Esophagus muscularis mucosa (tissue), 4 donors: ENCODE results near the gene HS1BP3. TPM values are rescaled to one million over a fixed set of nuclear protein-coding genes. Genes with fewer than 3 reads are reported as not detected.
A peak's percentile ranks its signal among the peaks of the same experiment; 100 is the strongest.

Source experiments
- DNase-seq: peaks from one replicate; pipeline ENCODE4 v3.0.0-alpha.2; 2017; ENCODE audit errors: extremely low spot score
- H3K27ac ChIP-seq, 4 donors: fragments of 200-600 bp; sonication (generic); replicated peaks in 1 of 4; 1 replicate in 3 of 4; 2 replicates in 1 of 4; pipeline ENCODE4 v1.5.1; 2016 to 2019; ENCODE audit warnings: mild to moderate bottlenecking in 1 of 4
- H3K27me3 ChIP-seq, 4 donors: fragments of 200-600 bp; sonication (generic); one replicate each; pipeline versions ENCODE4 v1.5.1 to v1.6.0; 2016 to 2019
- H3K36me3 ChIP-seq, 4 donors: fragments of 200-600 bp; sonication (generic); one replicate each; pipeline ENCODE4 v1.5.1; 2016 to 2019
- H3K4me1 ChIP-seq, 4 donors: fragments of 200-600 bp; sonication (generic); one replicate each; pipeline ENCODE4 v1.5.1; 2016 to 2019
- H3K4me3 ChIP-seq, 4 donors: fragments of 200-600 bp; sonication (generic); 1 replicate in 2 of 4; 2 replicates in 2 of 4; pipeline ENCODE4 v1.5.1; 2016 to 2019; ENCODE audit warnings: mild to moderate bottlenecking in 4 of 4, moderate library complexity in 1 of 4
- H3K9me3 ChIP-seq, 4 donors: fragments of 200-600 bp; sonication (generic); 1 replicate in 3 of 4; 2 replicates in 1 of 4; pipeline ENCODE4 v1.5.1; 2016 to 2019
- EP300 ChIP-seq: sonication (generic); formaldehyde crosslinking; IDR thresholded peaks from one replicate; pipeline ENCODE4 v1.6.1; 2017; ENCODE audit warnings: antibody characterized with exemption
- POLR2A ChIP-seq: fragments of 450-650 bp; IDR thresholded peaks from one replicate; pipeline ENCODE4 v1.6.1; 2017; ENCODE audit warnings: antibody characterized with exemption, moderate library complexity, mild to moderate bottlenecking, low read depth
- POLR2AphosphoS5 ChIP-seq, 2 donors: sonication (generic); formaldehyde crosslinking; IDR thresholded peaks; one replicate each; pipeline ENCODE4 v1.6.1; 2017; ENCODE audit warnings: antibody characterized with exemption in 2 of 2
- WGBS: methylation state at CpG from one replicate; pipeline ENCODE4 v1.1.5; 2018; 5-methylcytosine and 5-hydroxymethylcytosine counted together
- intact Hi-C: fragments of 100-400 bp; cut with DNase I; formaldehyde crosslinking; loops from one replicate; pipeline ENCODE4 v1.15.1; 2023
- total RNA-seq, 4 donors: library from RNA; depleted of rRNA; stranded (reverse); fragments of >200 nt; gene quantifications; one replicate each; pipeline versions ENCODE4 v1.1.0 to v1.2.1, GENCODE V29; 2016
- TF ChIP-seq, protein P1 (sequence below), 3 experiments: fragments of 200-600 bp in 2 of 3; fragments of 450-650 bp in 1 of 3; sonication (generic) in 2 of 3; IDR thresholded peaks; one replicate each; pipeline ENCODE4 v1.5.1; 2017 to 2019; ENCODE audit warnings: antibody characterized with exemption in 3 of 3, mild to moderate bottlenecking in 2 of 3, moderate library complexity in 1 of 3

The HS1BP3 gene
- total RNA-seq, 4 donors from 2014 or later: 42.6 to 95.6 (median 60.0) TPM

DNA sequence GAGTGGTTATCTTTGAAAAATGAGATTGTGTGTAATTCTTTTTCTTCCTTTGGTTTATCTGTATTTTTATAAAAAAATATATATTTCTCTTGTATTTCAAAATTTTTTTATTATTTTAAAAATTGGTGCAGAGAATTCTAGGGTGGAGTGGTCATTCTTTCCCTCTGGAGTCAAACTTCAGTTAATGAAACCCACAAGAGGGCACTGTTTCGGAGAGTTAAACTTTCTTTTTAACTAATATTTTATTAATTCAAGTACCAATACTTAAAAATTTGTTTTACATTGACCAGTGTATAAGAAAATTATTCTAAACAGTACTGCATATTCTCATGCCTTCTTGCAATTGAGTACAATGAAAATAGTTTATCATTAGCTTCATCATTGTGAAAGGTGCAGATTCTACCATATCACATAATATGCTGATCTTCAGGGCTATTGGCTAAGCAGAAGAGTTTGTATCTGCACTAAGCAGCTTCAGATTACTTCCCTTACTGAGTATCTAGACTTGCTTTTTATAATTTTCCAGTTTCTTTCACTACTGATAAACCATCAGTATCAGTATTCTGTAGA is 50.1 kb downstream of the HS1BP3 start:
- no peak overlapping the region for H3K4me3 ChIP-seq
- H3K27ac ChIP-seq: peak overlapping the region; percentile 14 to 78 (median 66)
- no peaks in the 10 kb centered on the region for H3K36me3 ChIP-seq
- H3K9me3 ChIP-seq: no peaks in the 10 kb centered on the region
- no peak for DNase-seq
- TF ChIP-seq EP300 (no peak), POLR2A (no peak), POLR2AphosphoS5 (IDR thresholded peaks at IDR 0.05) (no peak)
- TF ChIP-seq, protein P1, sequence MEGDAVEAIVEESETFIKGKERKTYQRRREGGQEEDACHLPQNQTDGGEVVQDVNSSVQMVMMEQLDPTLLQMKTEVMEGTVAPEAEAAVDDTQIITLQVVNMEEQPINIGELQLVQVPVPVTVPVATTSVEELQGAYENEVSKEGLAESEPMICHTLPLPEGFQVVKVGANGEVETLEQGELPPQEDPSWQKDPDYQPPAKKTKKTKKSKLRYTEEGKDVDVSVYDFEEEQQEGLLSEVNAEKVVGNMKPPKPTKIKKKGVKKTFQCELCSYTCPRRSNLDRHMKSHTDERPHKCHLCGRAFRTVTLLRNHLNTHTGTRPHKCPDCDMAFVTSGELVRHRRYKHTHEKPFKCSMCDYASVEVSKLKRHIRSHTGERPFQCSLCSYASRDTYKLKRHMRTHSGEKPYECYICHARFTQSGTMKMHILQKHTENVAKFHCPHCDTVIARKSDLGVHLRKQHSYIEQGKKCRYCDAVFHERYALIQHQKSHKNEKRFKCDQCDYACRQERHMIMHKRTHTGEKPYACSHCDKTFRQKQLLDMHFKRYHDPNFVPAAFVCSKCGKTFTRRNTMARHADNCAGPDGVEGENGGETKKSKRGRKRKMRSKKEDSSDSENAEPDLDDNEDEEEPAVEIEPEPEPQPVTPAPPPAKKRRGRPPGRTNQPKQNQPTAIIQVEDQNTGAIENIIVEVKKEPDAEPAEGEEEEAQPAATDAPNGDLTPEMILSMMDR (IDR thresholded peaks at IDR 0.05): peak; percentile 44 to 58 (median 45)
- H3K27me3 ChIP-seq: no peaks in the 10 kb centered on the region
- intact Hi-C loops: no loop called here
- peaks cover 61 to 81% (median 75%) of the 10 kb centered on the region in 4 donors for H3K4me1 ChIP-seq
- 66% methylated on average over 1 of the region's 1 CpG for WGBS

DNA sequence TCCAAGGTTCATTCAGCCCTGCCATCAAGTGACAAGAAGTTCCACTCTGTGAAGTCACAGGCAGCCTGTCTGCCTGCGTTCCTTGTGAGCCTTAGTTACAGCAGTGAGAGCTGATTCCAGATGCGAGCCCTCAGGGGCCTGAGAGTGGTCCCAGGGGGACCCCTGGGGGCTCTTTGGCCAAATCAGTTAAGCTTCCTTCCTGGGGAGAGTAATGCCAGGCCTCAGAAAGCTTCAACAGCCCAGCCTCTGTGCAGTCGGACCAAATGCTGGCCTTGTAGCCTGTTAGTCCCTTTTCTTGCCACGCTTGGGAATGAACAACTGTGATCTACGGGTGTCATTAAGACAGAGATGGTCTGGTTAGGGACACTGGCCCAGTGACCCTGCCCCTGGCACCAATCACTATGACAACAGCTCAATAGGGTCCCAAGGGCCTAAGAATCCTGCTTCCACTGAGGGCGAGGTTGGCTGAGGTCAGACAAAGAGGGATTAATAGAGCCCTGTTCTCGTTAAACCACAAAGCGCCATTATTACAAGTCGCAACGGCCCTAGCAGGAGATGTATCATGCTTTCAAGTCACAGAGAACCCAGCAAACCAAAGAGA is 50.9 kb downstream of the HS1BP3 start:
- TF ChIP-seq POLR2AphosphoS5 (IDR thresholded peaks at IDR 0.05) (peak in 1 of 2 donors; percentile 17), EP300 (no peak)
- TF ChIP-seq, protein P1 (IDR thresholded peaks at IDR 0.05): no peak
- intact Hi-C loops: no loop called here
- Histone ChIP-seq H3K27ac (peak overlapping the region; percentile 62 to 78 (median 66)), H3K27me3 (no peaks in the 10 kb centered on the region), H3K36me3 (peaks cover 0 to 6% (median 0%) of the 10 kb centered on the region in 4 donors), H3K9me3 (no peaks in the 10 kb centered on the region), H3K4me1 (peaks cover 66 to 81% (median 75%) of the 10 kb centered on the region in 4 donors), H3K4me3 (no peak overlapping the region)
- no peak for DNase-seq
- WGBS: 94% methylated on average over 6 of the region's 10 CpGs

DNA sequence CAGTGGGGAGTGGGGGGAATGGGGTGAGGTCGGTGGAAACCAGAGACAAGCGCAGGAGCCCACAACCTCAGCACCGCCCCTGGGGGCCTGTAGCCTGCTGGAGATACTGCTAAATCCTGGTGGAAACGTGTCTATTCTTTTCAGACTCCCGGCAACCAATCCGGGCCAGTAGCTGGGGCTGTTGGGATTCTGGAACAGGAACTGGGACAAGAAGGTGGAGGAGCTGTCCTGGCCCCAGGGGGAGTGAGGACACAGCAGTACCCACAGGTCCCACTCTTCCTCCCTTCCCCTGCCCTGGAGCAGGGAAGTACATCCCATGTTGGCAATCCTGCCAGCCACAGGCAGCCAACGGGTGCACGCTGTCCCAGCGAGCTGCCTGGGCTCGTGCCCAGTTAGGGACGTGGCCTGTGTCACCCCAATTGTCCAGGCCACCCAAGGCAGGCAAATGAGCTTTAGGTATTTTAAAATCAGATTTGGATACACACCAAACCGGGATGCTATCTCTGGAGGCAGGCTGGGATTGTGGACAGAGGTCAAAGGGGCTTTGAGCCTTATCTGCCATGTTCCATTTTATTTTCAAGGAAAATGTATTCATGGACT is 51.8 kb downstream of the HS1BP3 start:
- Histone ChIP-seq H3K4me1 (peaks cover 66 to 81% (median 75%) of the 10 kb centered on the region in 4 donors), H3K27me3 (no peaks in the 10 kb centered on the region), H3K9me3 (no peaks in the 10 kb centered on the region), H3K27ac (peak overlapping the region; percentile 62 to 78 (median 66)), H3K36me3 (peaks cover 0 to 6% (median 1%) of the 10 kb centered on the region in 4 donors), H3K4me3 (no peak overlapping the region)
- peak; percentile 52 to 54 for TF ChIP-seq POLR2AphosphoS5 (IDR thresholded peaks at IDR 0.05)
- TF ChIP-seq POLR2A: no peak
- TF ChIP-seq, protein P1 (IDR thresholded peaks at IDR 0.05): no peak
- DNase-seq: no peak
- intact Hi-C loops: no loop called here
- 86% methylated on average over 12 of the region's 12 CpGs for WGBS

GRCh38 chr2:20597860-20598183 is 53.1 kb downstream of the HS1BP3 start:
- Histone ChIP-seq H3K36me3 (peaks cover 0 to 6% (median 1%) of the 10 kb centered on the region in 4 donors), H3K27ac (peak overlapping the region; percentile 73 to 76 (median 74)), H3K4me3 (no peak overlapping the region), H3K9me3 (no peaks in the 10 kb centered on the region), H3K27me3 (no peaks in the 10 kb centered on the region), H3K4me1 (peaks cover 68 to 82% (median 81%) of the 10 kb centered on the region in 4 donors)
- intact Hi-C loops: no loop called here
- TF ChIP-seq POLR2A: no peak
- TF ChIP-seq, protein P1 (IDR thresholded peaks at IDR 0.05): no peak
- no peak for TF ChIP-seq POLR2AphosphoS5 (IDR thresholded peaks at IDR 0.05)
- TF ChIP-seq EP300: no peak
- no peak for DNase-seq
- 87% methylated on average over 6 of the region's 6 CpGs for WGBS
